ENCODE measurements around the gene FAM47E. TPM values are rescaled to one million over a fixed set of nuclear protein-coding genes. Genes with fewer than 3 reads are reported as not detected.

The FAM47E gene, protein sequence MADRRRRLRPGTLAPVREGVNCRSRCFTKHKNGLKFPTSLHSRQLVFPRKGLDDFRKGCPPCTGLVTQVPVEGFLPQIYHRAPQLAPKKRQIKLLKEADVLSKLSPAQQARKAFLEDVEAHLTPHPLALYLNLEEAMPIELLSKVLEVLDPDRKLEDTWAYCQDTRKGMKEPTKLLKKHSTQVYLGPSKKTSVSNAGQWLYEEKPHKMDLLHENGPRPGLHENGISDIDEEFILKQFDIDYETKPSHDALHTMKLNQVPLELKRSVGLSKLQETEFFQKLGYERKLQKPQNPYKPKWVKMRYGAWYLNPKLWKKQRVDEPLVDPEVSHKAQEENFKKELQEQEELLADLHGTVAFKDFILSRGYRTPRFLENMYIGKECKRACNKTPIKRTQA
- total RNA-seq, result 3.4 and 4.0 TPM in 2 replicates
- long read RNA-seq, partial matches to known transcripts, result 0 of 2 reads
- long read RNA-seq, other reads (novel, unspliced or antisense), result 2 of 2 reads

DNA sequence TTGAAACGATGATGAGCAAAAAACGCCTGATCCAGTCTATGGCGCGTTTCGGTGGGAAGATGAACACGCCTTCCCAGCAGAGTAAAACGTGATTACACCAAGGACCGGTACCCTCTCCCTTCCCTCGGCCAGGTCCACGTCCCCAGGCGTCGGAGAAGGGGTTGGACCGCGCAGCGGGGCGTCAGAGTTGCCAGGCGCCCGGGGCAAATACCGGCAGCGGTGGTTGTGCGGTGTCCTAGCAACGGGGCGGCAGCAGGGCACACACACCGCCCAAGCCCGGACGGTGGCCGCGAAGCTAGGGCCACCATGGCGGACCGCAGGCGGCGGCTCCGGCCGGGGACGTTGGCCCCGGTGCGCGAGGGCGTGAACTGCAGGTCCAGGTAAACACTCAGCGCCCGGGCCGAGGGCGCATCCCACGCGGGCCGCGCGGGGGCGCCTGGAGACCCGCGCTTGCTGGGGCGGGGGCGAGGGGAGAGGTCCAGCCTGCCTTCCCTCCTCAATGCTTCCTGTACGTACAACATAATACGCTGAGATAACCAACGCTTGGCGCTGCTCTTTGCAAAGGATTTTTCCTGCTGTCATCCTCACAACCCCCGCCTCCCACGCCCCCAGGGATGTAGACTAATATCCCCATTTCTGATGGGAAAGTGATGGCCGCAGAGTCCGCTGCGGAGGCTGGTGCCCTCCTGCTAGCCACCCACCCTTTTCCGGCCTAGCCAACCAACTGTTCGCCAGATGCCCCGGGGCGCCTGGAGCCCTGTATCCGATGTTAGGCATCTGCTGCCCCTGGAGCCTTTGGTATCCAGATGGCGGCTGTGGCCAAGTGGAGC is at the start of gene FAM47E:
Gene FAM47E, plus strand, starts transcription at position 281 of the 830 bp plus-strand sequence. Its CDS starts 26 bp downstream, at position 307.
- H3K27ac Mint-ChIP-seq, result peak within 1 kb of the TSS; percentile 45
- no peaks in the 10 kb centered on the region for H3K27me3 Mint-ChIP-seq

GRCh38 chr4:76203541-76203940 is 48.0 kb upstream of the FAM47E start:
- H3K27me3 Mint-ChIP-seq, result no peaks in the 10 kb centered on the region
- no peak for DNase-seq (ENCODE audit: low spot score, unreplicated experiment)
- no peak overlapping the region for H3K27ac Mint-ChIP-seq
- no peaks in the 10 kb centered on the region for H3K36me3 Mint-ChIP-seq (ENCODE audit: insufficient read depth)
- peaks cover 28% of the 10 kb centered on the region for H3K4me1 Mint-ChIP-seq (ENCODE audit: low read depth)
- TF ChIP-seq, protein P1, sequence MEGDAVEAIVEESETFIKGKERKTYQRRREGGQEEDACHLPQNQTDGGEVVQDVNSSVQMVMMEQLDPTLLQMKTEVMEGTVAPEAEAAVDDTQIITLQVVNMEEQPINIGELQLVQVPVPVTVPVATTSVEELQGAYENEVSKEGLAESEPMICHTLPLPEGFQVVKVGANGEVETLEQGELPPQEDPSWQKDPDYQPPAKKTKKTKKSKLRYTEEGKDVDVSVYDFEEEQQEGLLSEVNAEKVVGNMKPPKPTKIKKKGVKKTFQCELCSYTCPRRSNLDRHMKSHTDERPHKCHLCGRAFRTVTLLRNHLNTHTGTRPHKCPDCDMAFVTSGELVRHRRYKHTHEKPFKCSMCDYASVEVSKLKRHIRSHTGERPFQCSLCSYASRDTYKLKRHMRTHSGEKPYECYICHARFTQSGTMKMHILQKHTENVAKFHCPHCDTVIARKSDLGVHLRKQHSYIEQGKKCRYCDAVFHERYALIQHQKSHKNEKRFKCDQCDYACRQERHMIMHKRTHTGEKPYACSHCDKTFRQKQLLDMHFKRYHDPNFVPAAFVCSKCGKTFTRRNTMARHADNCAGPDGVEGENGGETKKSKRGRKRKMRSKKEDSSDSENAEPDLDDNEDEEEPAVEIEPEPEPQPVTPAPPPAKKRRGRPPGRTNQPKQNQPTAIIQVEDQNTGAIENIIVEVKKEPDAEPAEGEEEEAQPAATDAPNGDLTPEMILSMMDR (IDR thresholded peaks at IDR 0.05; ENCODE audit: unreplicated experiment), result no peak
- no peaks in the 10 kb centered on the region for H3K9me3 Mint-ChIP-seq (ENCODE audit: low read depth)
- no peak overlapping the region for H3K4me3 Mint-ChIP-seq (ENCODE audit: low read depth)

More for the DNA sequence above, at the start of gene FAM47E:
- peak within 1 kb of the TSS; percentile 83 for H3K4me3 Mint-ChIP-seq (ENCODE audit: low read depth)
- DNase-seq (ENCODE audit: low spot score, unreplicated experiment), result peak; percentile 76
- H3K9me3 Mint-ChIP-seq (ENCODE audit: low read depth), result no peaks in the 10 kb centered on the region
- no peaks in the 10 kb centered on the region for H3K36me3 Mint-ChIP-seq (ENCODE audit: insufficient read depth)
- H3K4me1 Mint-ChIP-seq (ENCODE audit: low read depth), result peaks cover 8% of the 10 kb centered on the region
- TF ChIP-seq, protein P1 (IDR thresholded peaks at IDR 0.05; ENCODE audit: unreplicated experiment), result peak; percentile 72

DNA sequence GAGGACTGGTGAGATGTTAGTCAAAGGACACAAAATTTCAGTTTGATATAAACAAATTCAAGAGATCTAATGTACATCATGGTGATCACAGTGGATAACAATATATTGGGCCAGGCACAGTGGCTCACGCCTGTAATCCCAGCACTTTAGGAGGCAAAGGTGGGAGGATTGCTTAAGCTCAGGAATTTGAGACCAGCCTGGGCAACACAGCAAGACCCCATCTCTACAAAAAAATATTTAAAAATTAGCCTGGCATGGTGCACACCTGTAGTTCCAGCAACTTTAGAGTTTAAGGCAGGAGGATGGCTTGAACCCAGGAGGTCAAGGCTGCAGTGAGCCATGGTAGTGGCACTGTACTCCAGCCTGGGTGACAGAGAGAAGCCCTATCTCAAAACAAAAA is 46.6 kb upstream of the FAM47E start:
- no peak overlapping the region for H3K4me3 Mint-ChIP-seq (ENCODE audit: low read depth)
- no peak for DNase-seq (ENCODE audit: low spot score, unreplicated experiment)
- TF ChIP-seq, protein P1 (IDR thresholded peaks at IDR 0.05; ENCODE audit: unreplicated experiment), result no peak
- no peaks in the 10 kb centered on the region for H3K27me3 Mint-ChIP-seq
- H3K27ac Mint-ChIP-seq, result no peak overlapping the region
- H3K9me3 Mint-ChIP-seq (ENCODE audit: low read depth), result no peaks in the 10 kb centered on the region
- peaks cover 29% of the 10 kb centered on the region for H3K4me1 Mint-ChIP-seq (ENCODE audit: low read depth)
- no peaks in the 10 kb centered on the region for H3K36me3 Mint-ChIP-seq (ENCODE audit: insufficient read depth)

GRCh38 chr4:76205476-76205875 is 46.0 kb upstream of the FAM47E start:
- TF ChIP-seq, protein P1 (IDR thresholded peaks at IDR 0.05; ENCODE audit: unreplicated experiment), result no peak
- peaks cover 29% of the 10 kb centered on the region for H3K4me1 Mint-ChIP-seq (ENCODE audit: low read depth)
- no peaks in the 10 kb centered on the region for H3K27me3 Mint-ChIP-seq
- no peaks in the 10 kb centered on the region for H3K9me3 Mint-ChIP-seq (ENCODE audit: low read depth)
- H3K4me3 Mint-ChIP-seq (ENCODE audit: low read depth), result no peak overlapping the region
- no peaks in the 10 kb centered on the region for H3K36me3 Mint-ChIP-seq (ENCODE audit: insufficient read depth)
- no peak overlapping the region for H3K27ac Mint-ChIP-seq
- no peak for DNase-seq (ENCODE audit: low spot score, unreplicated experiment)

Measured in progenitor cell of endocrine pancreas (in vitro differentiated cells).